Coronary artery (tissue), 2 donors: ENCODE data around the gene PARD3.
"Not testable (repeated sequence)": the region's sequence is repeated elsewhere in the genome, so short reads cannot be mapped to it uniquely, and the experiment has no call there.

Source experiments
- DNase-seq: peaks from one replicate; pipeline ENCODE4 v3.0.0-alpha.2; 2017; ENCODE audit warnings: low spot score
- H3K27ac ChIP-seq, 2 donors: fragments of 200-600 bp; sonication (generic); one replicate each; pipeline ENCODE4 v1.5.1; 2016 to 2019
- H3K4me3 ChIP-seq: fragments of 200-600 bp; sonication (generic); 2 replicates; pipeline ENCODE4 v1.5.1; 2016; ENCODE audit warnings: mild to moderate bottlenecking, moderate library complexity
- TF ChIP-seq, protein P1 (sequence below): fragments of 200-600 bp; sonication (generic); IDR thresholded peaks from one replicate; pipeline ENCODE4 v1.5.1; 2019; ENCODE audit warnings: antibody characterized with exemption

The PARD3 gene

DNA sequence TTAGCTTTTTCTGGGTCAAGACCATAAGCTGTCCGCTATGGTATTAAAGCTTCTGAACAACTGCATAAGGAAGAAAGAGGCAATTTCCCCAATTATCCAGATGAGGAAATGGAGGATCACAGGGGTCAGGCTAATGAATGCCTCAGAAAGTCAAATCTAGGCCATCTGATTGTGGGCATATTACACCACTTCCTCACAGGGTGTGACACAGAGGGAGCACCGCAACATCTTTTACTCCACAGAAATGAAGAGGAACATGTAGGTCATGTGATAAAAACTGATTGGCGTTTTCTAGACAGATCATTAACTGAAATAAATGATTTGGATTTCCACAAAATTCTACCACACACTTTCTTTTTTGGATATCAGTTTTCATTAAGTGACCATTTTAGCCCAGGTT is 384.4 kb downstream of the PARD3 start:
- Histone ChIP-seq H3K27ac (no peak overlapping the region), H3K4me3 (no peak overlapping the region)
- DNase-seq: no peak
- TF ChIP-seq, protein P1, sequence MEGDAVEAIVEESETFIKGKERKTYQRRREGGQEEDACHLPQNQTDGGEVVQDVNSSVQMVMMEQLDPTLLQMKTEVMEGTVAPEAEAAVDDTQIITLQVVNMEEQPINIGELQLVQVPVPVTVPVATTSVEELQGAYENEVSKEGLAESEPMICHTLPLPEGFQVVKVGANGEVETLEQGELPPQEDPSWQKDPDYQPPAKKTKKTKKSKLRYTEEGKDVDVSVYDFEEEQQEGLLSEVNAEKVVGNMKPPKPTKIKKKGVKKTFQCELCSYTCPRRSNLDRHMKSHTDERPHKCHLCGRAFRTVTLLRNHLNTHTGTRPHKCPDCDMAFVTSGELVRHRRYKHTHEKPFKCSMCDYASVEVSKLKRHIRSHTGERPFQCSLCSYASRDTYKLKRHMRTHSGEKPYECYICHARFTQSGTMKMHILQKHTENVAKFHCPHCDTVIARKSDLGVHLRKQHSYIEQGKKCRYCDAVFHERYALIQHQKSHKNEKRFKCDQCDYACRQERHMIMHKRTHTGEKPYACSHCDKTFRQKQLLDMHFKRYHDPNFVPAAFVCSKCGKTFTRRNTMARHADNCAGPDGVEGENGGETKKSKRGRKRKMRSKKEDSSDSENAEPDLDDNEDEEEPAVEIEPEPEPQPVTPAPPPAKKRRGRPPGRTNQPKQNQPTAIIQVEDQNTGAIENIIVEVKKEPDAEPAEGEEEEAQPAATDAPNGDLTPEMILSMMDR: no peak

DNA sequence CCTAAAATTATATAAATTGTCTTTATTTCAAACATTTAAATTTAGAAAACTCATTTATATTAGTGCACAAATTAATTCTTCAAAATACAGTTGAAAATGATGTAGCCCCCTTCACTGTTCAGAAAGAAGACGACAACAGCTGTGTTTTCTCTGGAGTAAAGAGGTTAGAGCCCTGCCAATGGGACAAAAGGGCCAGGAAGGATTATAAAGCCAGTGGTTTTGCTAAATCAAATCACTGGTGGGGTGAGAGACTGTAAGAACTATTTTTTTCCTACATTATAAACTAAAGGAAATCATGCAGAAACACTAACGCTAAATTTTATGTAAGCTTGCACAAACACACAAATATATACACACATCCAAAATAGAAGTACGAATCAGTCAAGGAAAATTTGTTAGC is 386.6 kb downstream of the PARD3 start:
- TF ChIP-seq, protein P1: no peak
- DNase-seq: no peak
- H3K4me3 ChIP-seq: no peak overlapping the region
- H3K27ac ChIP-seq: no peak overlapping the region

DNA sequence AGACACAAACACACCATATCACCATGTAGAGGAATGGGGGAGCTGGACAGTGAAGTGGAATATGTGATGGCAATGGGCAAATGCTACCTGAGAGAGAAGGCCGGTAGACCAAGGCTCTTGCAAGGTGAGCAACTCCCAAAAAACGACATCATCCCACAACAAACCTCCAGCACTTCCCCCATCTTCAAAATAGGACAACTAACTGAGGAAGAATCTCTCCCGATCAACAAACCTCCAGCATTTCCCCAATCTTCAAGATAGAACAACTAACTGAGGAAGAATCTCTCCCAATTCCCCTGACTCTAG is 387.2 kb downstream of the PARD3 start:
- Histone ChIP-seq H3K27ac (no peak overlapping the region), H3K4me3 (no peak overlapping the region)
- TF ChIP-seq, protein P1: no peak
- no peak for DNase-seq

DNA sequence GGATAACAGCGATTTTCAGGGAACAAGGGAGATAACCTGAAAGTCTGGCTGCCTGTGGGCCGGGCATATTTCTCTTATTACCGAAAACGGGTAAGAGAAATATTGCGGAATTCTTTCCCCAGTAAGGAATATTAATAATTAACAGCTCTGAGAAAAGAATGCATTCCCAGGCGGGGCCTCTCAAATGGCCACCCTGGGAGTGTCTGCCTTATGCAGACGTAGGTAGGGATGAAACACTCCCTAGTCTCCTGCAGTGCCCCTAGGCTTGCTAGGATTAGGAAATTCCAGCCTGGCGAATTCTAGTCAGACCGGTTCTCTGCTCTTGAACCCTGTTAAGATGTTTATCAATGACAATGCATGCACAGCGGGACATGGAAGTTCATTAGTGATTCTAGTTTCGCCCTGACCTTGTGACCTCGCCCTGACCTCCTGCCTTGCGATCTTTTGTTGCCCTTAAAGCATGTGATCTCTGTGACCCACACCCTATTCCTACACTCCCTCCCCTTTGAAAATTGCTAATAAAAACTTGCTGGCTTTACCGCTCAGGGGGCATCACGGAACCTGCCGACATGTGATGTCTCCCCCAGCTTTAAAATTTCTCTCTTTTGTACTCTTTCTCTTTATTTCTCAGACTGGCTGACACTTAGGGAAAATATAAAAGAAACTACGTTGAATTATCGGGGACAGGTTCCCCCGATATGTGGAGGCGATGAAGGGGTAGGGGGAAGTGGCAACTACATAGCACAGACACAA is 387.8 kb downstream of the PARD3 start:
- not testable (repeated sequence) for H3K4me3 ChIP-seq, H3K27ac ChIP-seq, DNase-seq

DNA sequence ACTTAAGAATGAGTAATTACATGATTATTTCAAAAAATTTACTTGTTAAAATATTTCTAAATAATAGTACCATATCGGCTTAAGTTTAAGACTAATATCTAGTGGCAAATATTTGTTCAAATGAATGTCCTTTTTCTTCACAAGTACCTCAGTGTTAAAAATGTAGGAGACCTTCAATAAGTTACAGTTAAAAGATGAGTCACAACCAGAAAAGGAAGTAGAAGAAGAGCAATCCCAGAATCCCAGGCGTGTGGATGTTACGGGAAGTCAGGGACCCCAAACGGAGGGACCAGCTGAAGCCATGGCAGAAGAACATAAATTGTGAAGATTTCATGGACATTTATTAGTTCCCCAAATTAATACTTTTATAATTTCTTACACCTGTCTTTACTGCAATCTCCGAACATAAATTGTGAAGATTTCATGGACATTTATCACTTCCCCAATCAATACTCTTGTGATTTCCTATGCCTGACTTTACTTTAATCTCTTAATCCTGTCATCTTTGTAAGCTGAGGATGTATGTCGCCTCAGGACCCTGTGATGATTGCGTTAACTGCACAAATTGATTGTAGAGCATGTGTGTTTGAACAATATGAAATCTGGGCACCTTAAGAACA is 388.4 kb downstream of the PARD3 start:
- DNase-seq, H3K4me3 ChIP-seq, H3K27ac ChIP-seq: not testable (repeated sequence)

DNA sequence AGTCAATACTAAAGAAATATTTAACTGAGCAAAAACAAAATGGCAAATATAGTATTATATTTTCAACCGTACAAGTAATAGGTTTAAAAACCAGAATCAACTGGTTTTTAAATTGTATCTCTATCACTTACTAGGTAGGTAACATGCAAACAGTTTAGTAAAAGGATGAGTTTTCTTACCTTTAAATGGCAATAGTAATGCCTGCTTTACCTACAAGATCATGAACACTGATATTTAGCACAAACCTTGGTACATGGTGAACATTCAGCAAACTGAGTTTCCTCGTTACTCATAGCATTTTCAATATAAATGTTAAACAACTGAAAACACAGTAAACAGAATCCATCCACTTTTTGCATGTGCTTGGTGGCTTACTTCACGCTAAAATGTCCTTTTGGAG is 389.1 kb downstream of the PARD3 start:
- Histone ChIP-seq H3K27ac (no peak overlapping the region), H3K4me3 (no peak overlapping the region)
- no peak for DNase-seq
- TF ChIP-seq, protein P1: no peak

DNA sequence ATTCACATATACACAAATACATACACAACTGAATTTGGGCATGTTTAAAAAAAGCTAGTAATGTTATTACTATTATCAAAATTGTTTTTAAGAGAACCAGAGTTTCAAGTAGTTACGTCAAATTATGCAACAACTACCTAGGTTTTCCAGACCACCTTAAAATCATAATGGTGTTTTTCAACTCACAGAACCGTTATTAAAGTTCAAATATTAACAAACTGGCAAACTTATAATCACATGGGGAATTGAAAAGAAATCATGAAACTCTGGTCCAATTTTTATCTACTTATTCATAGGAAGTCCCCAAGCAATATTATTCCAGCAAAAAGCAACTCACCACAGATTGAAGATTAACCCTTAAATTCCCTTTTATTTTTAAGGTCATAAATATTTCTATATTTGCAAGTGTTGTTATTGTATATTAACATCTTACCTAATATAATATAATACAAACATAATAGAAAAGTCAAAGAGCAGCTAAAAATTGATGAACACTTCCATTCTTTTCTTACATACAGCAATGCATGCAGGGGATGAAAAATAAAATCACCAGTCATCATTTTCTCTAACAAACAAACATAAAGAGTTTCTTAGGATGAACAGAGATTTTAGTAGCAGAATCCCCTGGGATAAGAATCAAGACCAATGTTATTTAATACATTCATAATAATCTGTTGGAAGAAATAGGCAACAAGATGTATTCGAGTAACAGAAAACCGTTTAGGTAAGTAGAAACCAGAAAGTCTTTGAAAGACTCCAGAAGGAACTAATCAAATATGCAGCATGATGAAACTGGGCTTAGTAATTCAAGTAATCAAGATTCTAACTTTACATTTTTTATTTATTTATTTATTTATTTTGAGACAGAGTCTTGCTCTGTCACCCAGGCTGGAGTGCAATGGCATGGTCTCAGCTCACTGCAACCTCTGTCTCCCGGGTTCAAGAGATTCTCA is 391.1 kb downstream of the PARD3 start:
- no peak overlapping the region for H3K27ac ChIP-seq
- TF ChIP-seq, protein P1: no peak
- no peak for DNase-seq
- H3K4me3 ChIP-seq: no peak overlapping the region

DNA sequence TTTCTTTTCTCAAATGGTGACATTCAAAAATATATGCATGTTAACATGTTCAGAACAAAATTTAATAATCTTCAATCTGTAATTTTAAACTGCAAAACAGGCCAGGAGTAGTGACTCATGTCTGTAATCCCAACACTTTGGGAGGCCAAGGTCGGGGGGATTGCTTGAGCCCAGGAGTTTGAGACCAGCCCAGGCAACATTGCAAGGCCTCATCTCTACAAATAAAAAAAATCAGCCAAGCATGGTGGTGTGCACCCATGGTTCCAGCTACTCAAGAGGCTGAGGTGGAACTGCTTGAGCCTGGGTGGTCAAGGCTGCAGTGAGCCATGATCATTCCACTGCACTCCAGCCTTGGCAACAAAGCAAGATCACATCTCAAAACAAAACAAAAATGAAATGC is 394.3 kb downstream of the PARD3 start:
- TF ChIP-seq, protein P1: no peak
- Histone ChIP-seq H3K27ac (no peak overlapping the region), H3K4me3 (no peak overlapping the region)
- DNase-seq: no peak
